Glutamatergic neuron (in vitro differentiated cells): ENCODE data around the gene PAPSS1. TPM values are rescaled to one million over a fixed set of nuclear protein-coding genes. Genes with fewer than 3 reads are reported as not detected.

ENCODE experiments used
- DNase-seq: peaks from one replicate; pipeline ENCODE4 v3.0.0; 2022
- H3K27ac Mint-ChIP-seq: one replicate; pipeline ENCODE4 v1.8.0; 2020; ENCODE audit warnings: mild to moderate bottlenecking, mixed read lengths, inconsistent platforms; ENCODE audit not compliant: unreplicated experiment
- H3K27me3 Mint-ChIP-seq: one replicate; pipeline ENCODE4 v1.8.0; 2020; ENCODE audit warnings: mild to moderate bottlenecking, moderate library complexity, mixed read lengths, inconsistent platforms; ENCODE audit not compliant: unreplicated experiment
- H3K36me3 Mint-ChIP-seq: one replicate; pipeline ENCODE4 v1.8.0; 2020; ENCODE audit warnings: mild to moderate bottlenecking, mixed read lengths, inconsistent platforms; ENCODE audit not compliant: unreplicated experiment
- H3K4me1 Mint-ChIP-seq: one replicate; pipeline ENCODE4 v1.8.0; 2020; ENCODE audit warnings: mild to moderate bottlenecking, low read depth, mixed read lengths, inconsistent platforms; ENCODE audit not compliant: unreplicated experiment
- H3K4me3 Mint-ChIP-seq: one replicate; pipeline ENCODE4 v1.8.0; 2020; ENCODE audit warnings: mild to moderate bottlenecking, mixed read lengths, inconsistent platforms; ENCODE audit not compliant: unreplicated experiment
- H3K9me3 Mint-ChIP-seq: one replicate; pipeline ENCODE4 v1.8.0; 2020; ENCODE audit warnings: mild to moderate bottlenecking, moderate library complexity, mixed read lengths, inconsistent platforms; ENCODE audit not compliant: unreplicated experiment
- CTCF ChIP-seq: fragments of 200-600 bp; sonication (generic); IDR thresholded peaks from one replicate; pipeline ENCODE4 v1.5.0; 2021; ENCODE audit not compliant: partially characterized antibody, unreplicated experiment
- total RNA-seq: library from RNA; stranded (reverse); fragmentation: NEBNext Ultra II Directional; extraction: Animal tissue kit (Norgen Biotek cat#: 25700); gene quantifications from one replicate; pipeline ENCODE4 v1.2.1, GENCODE V29; 2021; ENCODE audit not compliant: unreplicated experiment

The PAPSS1 gene
- total RNA-seq, 1 donor from 2014 or later = 105 TPM

GRCh38 chr4:107589269-107589668 is 130.8 kb downstream of the PAPSS1 start:
- Mint-ChIP-seq H3K9me3 (peaks cover 7% of the 10 kb centered on the region), H3K36me3 (peaks cover 4% of the 10 kb centered on the region), H3K27ac (no peak overlapping the region), H3K4me3 (no peak overlapping the region), H3K4me1 (no peaks in the 10 kb centered on the region), H3K27me3 (no peaks in the 10 kb centered on the region)
- DNase-seq = no peak
- no peak for TF ChIP-seq CTCF

DNA sequence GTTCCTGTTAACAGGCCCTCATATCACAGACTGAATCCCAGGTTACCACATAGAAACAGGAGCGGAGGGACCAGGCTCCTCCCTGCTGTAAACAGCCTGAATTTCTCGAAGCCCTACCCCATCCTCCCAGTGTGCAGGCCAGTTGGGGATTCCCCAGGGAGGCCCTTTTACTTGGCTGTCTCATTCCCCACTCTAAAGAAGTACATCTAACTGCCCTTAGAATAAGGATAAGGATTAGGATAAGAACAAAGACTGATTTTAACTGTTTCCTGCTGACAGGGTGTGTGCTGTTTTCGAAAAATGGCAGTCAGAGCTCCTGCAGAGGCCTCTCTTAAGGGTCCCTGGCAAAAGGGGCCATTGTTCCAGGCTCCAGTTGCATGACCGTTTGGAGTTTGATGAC is 133.7 kb downstream of the PAPSS1 start:
- Mint-ChIP-seq H3K27ac (no peak overlapping the region), H3K36me3 (peaks cover 4% of the 10 kb centered on the region), H3K4me1 (no peaks in the 10 kb centered on the region), H3K27me3 (no peaks in the 10 kb centered on the region), H3K4me3 (no peak overlapping the region), H3K9me3 (peaks cover 7% of the 10 kb centered on the region)
- DNase-seq = no peak
- TF ChIP-seq CTCF = no peak

DNA sequence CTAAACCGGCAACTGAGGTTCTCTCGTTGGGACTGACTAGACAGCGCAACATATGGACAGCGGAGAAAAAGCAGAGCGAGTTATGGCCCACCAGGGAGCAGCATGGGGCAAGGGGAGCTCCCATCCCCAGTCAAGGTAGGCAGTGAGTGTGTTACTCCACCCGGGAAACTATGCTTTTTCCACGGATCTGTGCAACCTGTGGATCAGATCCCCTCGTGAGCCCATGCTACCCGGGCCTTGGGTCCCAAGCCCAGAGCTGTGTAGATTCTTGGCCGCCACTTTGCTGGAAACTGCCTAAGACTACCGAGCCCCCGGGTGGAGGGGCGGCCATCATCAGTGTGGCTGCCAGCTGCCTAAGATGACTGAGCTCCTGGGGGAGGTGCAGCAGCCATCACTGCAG is 140.9 kb downstream of the PAPSS1 start:
- H3K9me3 Mint-ChIP-seq = no peaks in the 10 kb centered on the region
- no peaks in the 10 kb centered on the region for H3K27me3 Mint-ChIP-seq
- no peaks in the 10 kb centered on the region for H3K36me3 Mint-ChIP-seq

GRCh38 chr4:107578321-107578720 is 141.7 kb downstream of the PAPSS1 start:
- Mint-ChIP-seq H3K4me3 (no peak overlapping the region), H3K27me3 (no peaks in the 10 kb centered on the region), H3K27ac (no peak overlapping the region), H3K9me3 (no peaks in the 10 kb centered on the region), H3K4me1 (no peaks in the 10 kb centered on the region), H3K36me3 (no peaks in the 10 kb centered on the region)
- no peak for TF ChIP-seq CTCF
- no peak for DNase-seq

More for the DNA sequence above, 140.9 kb downstream of the PAPSS1 start:
- no peak overlapping the region for H3K4me3 Mint-ChIP-seq
- no peaks in the 10 kb centered on the region for H3K4me1 Mint-ChIP-seq
- TF ChIP-seq CTCF = no peak
- no peak overlapping the region for H3K27ac Mint-ChIP-seq
- DNase-seq = no peak

DNA sequence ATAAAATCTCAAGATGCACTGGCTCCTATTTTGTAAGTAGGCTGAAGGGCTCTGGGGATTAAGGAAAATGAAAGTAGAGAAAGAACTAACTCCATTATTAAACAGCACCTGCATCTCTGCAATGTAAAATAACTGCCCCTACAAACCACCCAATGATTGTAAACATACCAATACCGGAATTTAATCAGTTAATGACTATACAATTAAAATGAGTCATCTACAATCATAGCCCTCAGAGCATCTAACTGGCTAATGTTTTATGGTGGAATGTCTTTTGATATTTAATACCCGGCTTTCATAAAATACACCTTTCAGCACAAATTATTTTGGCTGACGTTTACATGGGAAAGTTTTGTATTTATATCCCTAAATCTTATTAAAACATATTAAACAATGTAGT is 142.3 kb downstream of the PAPSS1 start:
- Mint-ChIP-seq H3K9me3 (no peaks in the 10 kb centered on the region), H3K27ac (no peak overlapping the region), H3K4me1 (no peaks in the 10 kb centered on the region), H3K27me3 (no peaks in the 10 kb centered on the region), H3K4me3 (no peak overlapping the region), H3K36me3 (no peaks in the 10 kb centered on the region)
- TF ChIP-seq CTCF = no peak
- no peak for DNase-seq
